Coronary artery (tissue), 2 donors: Measurements from ENCODE around the gene TSSK2.
"Not testable (repeated sequence)": the region's sequence is repeated elsewhere in the genome, so short reads cannot be mapped to it uniquely, and the experiment has no call there.

ENCODE experiments used
- DNase-seq: peaks from one replicate; pipeline ENCODE4 v3.0.0-alpha.2; 2017; ENCODE audit warnings: low spot score
- H3K27ac ChIP-seq, 2 donors: fragments of 200-600 bp; sonication (generic); one replicate each; pipeline ENCODE4 v1.5.1; 2016 to 2019
- H3K4me3 ChIP-seq: fragments of 200-600 bp; sonication (generic); 2 replicates; pipeline ENCODE4 v1.5.1; 2016; ENCODE audit warnings: mild to moderate bottlenecking, moderate library complexity
- CTCF ChIP-seq: fragments of 200-600 bp; sonication (generic); IDR thresholded peaks from one replicate; pipeline ENCODE4 v1.5.1; 2019; ENCODE audit warnings: antibody characterized with exemption

Gene TSSK2

GRCh38 chr22:19130959-19131684 is at the start of gene TSSK2:
Gene TSSK2 (plus strand): TSS chr22:19131308. CDS start chr22:19131400, 92 bp downstream.
- Histone ChIP-seq H3K27ac (no peak within 1 kb of the TSS), H3K4me3 (no peak within 1 kb of the TSS)
- no peak for TF ChIP-seq CTCF
- DNase-seq = no peak

GRCh38 chr22:19081351-19081750 is 49.8 kb upstream of the TSSK2 start:
- TF ChIP-seq CTCF = no peak
- Histone ChIP-seq H3K27ac (no peak overlapping the region), H3K4me3 (no peak overlapping the region)
- DNase-seq = no peak

GRCh38 chr22:19082101-19082500 is 49.0 kb upstream of the TSSK2 start:
- TF ChIP-seq CTCF = no peak
- DNase-seq = no peak
- Histone ChIP-seq H3K4me3 (no peak overlapping the region), H3K27ac (no peak overlapping the region)

- no peak for DNase-seq
- no peak overlapping the region for H3K27ac ChIP-seq
- H3K4me3 ChIP-seq = no peak overlapping the region
- TF ChIP-seq CTCF = no peak
Measured at GRCh38 chr22:19082793-19083192, 48.3 kb upstream of the TSSK2 start.

- DNase-seq = not testable (repeated sequence)
Measured at GRCh38 chr22:19084126-19084525, 47.0 kb upstream of the TSSK2 start.

GRCh38 chr22:19084586-19084985 is 46.5 kb upstream of the TSSK2 start:
- not testable (repeated sequence) for DNase-seq, H3K4me3 ChIP-seq, H3K27ac ChIP-seq

More at GRCh38 chr22:19084126-19084525, 47.0 kb upstream of the TSSK2 start:
- H3K27ac ChIP-seq, H3K4me3 ChIP-seq: not testable (repeated sequence)

GRCh38 chr22:19085233-19085718 is 45.8 kb upstream of the TSSK2 start:
- DNase-seq = no peak
- no peak overlapping the region for H3K27ac ChIP-seq

More at GRCh38 chr22:19085233-19085718, 45.8 kb upstream of the TSSK2 start:
- H3K4me3 ChIP-seq = no peak overlapping the region
- TF ChIP-seq CTCF = no peak
